H1 (cell line): Measurements from ENCODE around the gene SLIT2. TPM values are rescaled to one million over a fixed set of nuclear protein-coding genes. Genes with fewer than 3 reads are reported as not detected.

Experiments used
- CTCF ChIA-PET: fragments of 300-600 bp; sonication (Branson Sonifier 250); formaldehyde crosslinking; loops from one replicate; lab custom pipeline; 2021; ENCODE audit not compliant: partially characterized antibody; lab: Charles Lee
- POLR2A ChIA-PET: fragments of 300-600 bp; sonication (Branson Sonifier 250); formaldehyde crosslinking; loops from one replicate; lab custom pipeline; 2021; ENCODE audit warnings: inconsistent platforms; ENCODE audit not compliant: partially characterized antibody; lab: Charles Lee
- DNase-seq, 2 experiments: peaks; one replicate each; pipeline versions ENCODE4 v3.0.0 to v3.0.0-alpha.2; 2010 to 2022; ENCODE audit warnings: low spot score in 2 of 2, low read depth in 1 of 2, mixed read lengths in 1 of 2
- FAIRE-seq: peaks from 2 replicates; lab custom pipeline; 2011; peaks lifted over from hg19 to GRCh38; lab: Jason Lieb, UNC
- H2AFZ ChIP-seq: 2 replicates; pipeline ENCODE4 v1.8.1; 2012; ENCODE audit warnings: low read length, inconsistent platforms
- H2AK5ac ChIP-seq: 2 replicates; pipeline ENCODE4 v1.6.1; 2013; ENCODE audit warnings: low read depth, low read length
- H2BK120ac ChIP-seq: replicated peaks from 2 replicates; pipeline ENCODE3; 2013; ENCODE audit warnings: low read depth, low read length, inconsistent platforms
- H2BK12ac ChIP-seq: 2 replicates; pipeline ENCODE4 v1.6.1; 2013; ENCODE audit warnings: low read depth, low read length
- H2BK15ac ChIP-seq: 2 replicates; pipeline ENCODE4 v1.6.1; 2013; ENCODE audit warnings: low read length
- H2BK20ac ChIP-seq: 2 replicates; pipeline ENCODE4 v1.6.1; 2013; ENCODE audit warnings: low read length
- H2BK5ac ChIP-seq: 2 replicates; pipeline ENCODE4 v1.6.1; 2013; ENCODE audit warnings: low read depth, low read length
- H3K14ac ChIP-seq: 2 replicates; pipeline ENCODE4 v1.6.1; 2013; ENCODE audit warnings: inconsistent platforms; ENCODE audit not compliant: insufficient read length
- H3K18ac ChIP-seq: 2 replicates; pipeline ENCODE4 v1.6.1; 2013; ENCODE audit warnings: low read length; ENCODE audit errors: extremely low read depth
- H3K23ac ChIP-seq: 2 replicates; pipeline ENCODE4 v1.6.1; 2013; ENCODE audit warnings: inconsistent platforms; ENCODE audit not compliant: insufficient read length
- H3K23me2 ChIP-seq: 2 replicates; pipeline ENCODE4 v1.6.1; 2013; ENCODE audit warnings: low read depth, low read length
- H3K27ac ChIP-seq: 2 replicates; pipeline ENCODE4 v1.6.1; 2011; ENCODE audit warnings: low read depth, low read length, inconsistent platforms
- H3K27me3 ChIP-seq, 4 experiments: replicated peaks in 1 of 4; 1 replicate in 1 of 4; 2 replicates in 3 of 4; pipeline versions ENCODE4 v1.6.1 to v1.8.1; 2011 to 2013; ENCODE audit warnings: low read length in 3 of 4, mild to moderate bottlenecking in 3 of 4, inconsistent platforms in 2 of 4, mixed read lengths in 2 of 4, moderate library complexity in 1 of 4; ENCODE audit not compliant: control insufficient read depth in 3 of 4, insufficient read depth in 3 of 4; ENCODE audit errors: extremely low read depth in 1 of 4
- H3K36me3 ChIP-seq, 4 experiments: 2 replicates each; pipeline versions ENCODE4 v1.6.1 to v1.8.1; 2011 to 2013; ENCODE audit warnings: mild to moderate bottlenecking in 4 of 4, low read length in 3 of 4, moderate library complexity in 2 of 4, control low read depth in 1 of 4, inconsistent platforms in 1 of 4; ENCODE audit not compliant: insufficient read depth in 4 of 4, control insufficient read depth in 2 of 4
- H3K4ac ChIP-seq: replicated peaks from 2 replicates; pipeline ENCODE3; 2013; ENCODE audit warnings: low read length, low read depth, mixed read lengths, inconsistent platforms; ENCODE audit not compliant: insufficient read length
- H3K4me1 ChIP-seq, 4 experiments: replicated peaks in 1 of 4; 1 replicate in 1 of 4; 2 replicates in 3 of 4; pipeline versions ENCODE4 v1.6.1 to v1.8.1; 2011 to 2013; ENCODE audit warnings: low read length in 3 of 4, inconsistent platforms in 2 of 4, mixed read lengths in 1 of 4; ENCODE audit not compliant: insufficient read depth in 4 of 4, control insufficient read depth in 3 of 4
- H3K4me2 ChIP-seq, 2 experiments: 2 replicates each; pipeline versions ENCODE4 v1.6.1 to v1.8.1; 2011 to 2013; ENCODE audit warnings: low read depth in 2 of 2, low read length in 2 of 2, control low read depth in 1 of 2, inconsistent platforms in 1 of 2, mild to moderate bottlenecking in 1 of 2; ENCODE audit not compliant: insufficient read depth in 1 of 2
- H3K4me3 ChIP-seq, 4 experiments: fragments of 200-600, 300-600 bp in 1 of 4; sonication (generic), shearing (Covaris generic), sonication (Bioruptor Twin) in 1 of 4; 2 replicates each; pipeline versions ENCODE4 v1.5.1 to v1.8.1; 2011 to 2016; ENCODE audit warnings: low read length in 4 of 4, low read depth in 3 of 4, control low read depth in 2 of 4, inconsistent platforms in 2 of 4, mild to moderate bottlenecking in 2 of 4, mixed read lengths in 1 of 4, moderate library complexity in 1 of 4; ENCODE audit not compliant: insufficient read depth in 2 of 4; ENCODE audit errors: extremely low read depth in 1 of 4
- H3K56ac ChIP-seq: replicated peaks from 2 replicates; pipeline ENCODE3; 2013; ENCODE audit warnings: low read depth, mild to moderate bottlenecking, mixed read lengths, low read length, inconsistent platforms; ENCODE audit not compliant: insufficient read length
- H3K79me1 ChIP-seq: 2 replicates; pipeline ENCODE4 v1.6.1; 2013; ENCODE audit warnings: low read depth, low read length, control low read depth
- H3K79me2 ChIP-seq, 2 experiments: 2 replicates each; pipeline versions ENCODE4 v1.6.1 to v1.8.1; 2012 to 2013; ENCODE audit warnings: low read length in 2 of 2, mild to moderate bottlenecking in 2 of 2, inconsistent platforms in 1 of 2; ENCODE audit not compliant: insufficient read depth in 2 of 2, control insufficient read depth in 1 of 2
- H3K9ac ChIP-seq, 4 experiments: replicated peaks in 1 of 4; 1 replicate in 1 of 4; 2 replicates in 3 of 4; pipeline versions ENCODE4 v1.6.1 to v1.8.1; 2011 to 2013; ENCODE audit warnings: low read depth in 3 of 4, low read length in 3 of 4, control low read depth in 2 of 4, mild to moderate bottlenecking in 2 of 4, moderate library complexity in 2 of 4, inconsistent platforms in 1 of 4; ENCODE audit errors: extremely low read depth in 1 of 4
- H3K9me3 ChIP-seq, 2 experiments: 2 replicates each; pipeline versions ENCODE4 v1.6.1 to v1.8.1; 2012 to 2013; ENCODE audit warnings: mild to moderate bottlenecking in 2 of 2, moderate library complexity in 2 of 2, control low read depth in 1 of 2, inconsistent platforms in 1 of 2, low read depth in 1 of 2, low read length in 1 of 2, mixed read lengths in 1 of 2; ENCODE audit not compliant: insufficient read depth in 2 of 2
- H4K20me1 ChIP-seq, 2 experiments: replicated peaks in 1 of 2; 2 replicates each; pipeline versions ENCODE3 to v1.8.1; 2011 to 2013; ENCODE audit warnings: inconsistent platforms in 2 of 2, low read length in 2 of 2, mild to moderate bottlenecking in 1 of 2; ENCODE audit not compliant: insufficient read depth in 2 of 2, control insufficient read depth in 1 of 2
- H4K5ac ChIP-seq: 2 replicates; pipeline ENCODE4 v1.6.1; 2013; ENCODE audit warnings: low read length, low read depth, mixed read lengths, inconsistent platforms; ENCODE audit not compliant: insufficient read length
- H4K8ac ChIP-seq: 2 replicates; pipeline ENCODE4 v1.8.0; 2013; ENCODE audit warnings: mild to moderate bottlenecking, moderate library complexity, low read length, inconsistent platforms; ENCODE audit not compliant: insufficient read depth; ENCODE audit errors: extremely low read depth
- H4K91ac ChIP-seq: replicated peaks from 2 replicates; pipeline ENCODE3; 2013; ENCODE audit warnings: low read length, mixed read lengths, inconsistent platforms; ENCODE audit not compliant: insufficient read length
- EZH2 ChIP-seq: fragments of 200-600 bp; sonication (generic); IDR thresholded peaks from 2 replicates; pipeline ENCODE4 v1.7.1; 2012; ENCODE audit warnings: low read depth, mild to moderate bottlenecking, moderate library complexity, low read length, inconsistent platforms; ENCODE audit not compliant: severe bottlenecking
- FOSL1 ChIP-seq: IDR thresholded peaks from 2 replicates; pipeline ENCODE4 v1.6.1; 2011; ENCODE audit warnings: mild to moderate bottlenecking, low read depth, low read length, moderate library complexity; ENCODE audit not compliant: insufficient read depth
- HDAC6 ChIP-seq: IDR thresholded peaks from one replicate; pipeline ENCODE4 v1.7.1; 2012; ENCODE audit warnings: low read depth, mild to moderate bottlenecking, inconsistent platforms, low read length, moderate library complexity
- KDM1A ChIP-seq: fragments of 200-600, 300-600 bp; sonication (generic); IDR thresholded peaks from 2 replicates; pipeline ENCODE4 v1.7.1; 2016; ENCODE audit warnings: mild to moderate bottlenecking, low read length, borderline replicate concordance
- POLR2AphosphoS5 ChIP-seq: IDR thresholded peaks from 2 replicates; pipeline ENCODE4 v1.6.1; 2011; ENCODE audit warnings: low read depth, low read length
- RNF2 ChIP-seq: fragments of 200-900, 300-1000 bp; sonication (generic); IDR thresholded peaks from 2 replicates; pipeline ENCODE4 v1.7.1; 2016; ENCODE audit warnings: borderline replicate concordance, low read depth, mild to moderate bottlenecking, antibody characterized with exemption, low read length; ENCODE audit not compliant: poor library complexity, severe bottlenecking; ENCODE audit errors: missing control alignments
- RXRA ChIP-seq: IDR thresholded peaks from 2 replicates; pipeline ENCODE4 v1.6.1; 2011; ENCODE audit warnings: low read depth, mild to moderate bottlenecking, low read length, moderate library complexity; ENCODE audit not compliant: insufficient read depth
- SAP30 ChIP-seq: fragments of 300-600 bp; sonication (generic); IDR thresholded peaks from 2 replicates; pipeline ENCODE4 v1.7.1; 2012; ENCODE audit warnings: low read length, moderate library complexity, mild to moderate bottlenecking, inconsistent platforms; ENCODE audit not compliant: insufficient read depth, insufficient replicate concordance
- SUZ12 ChIP-seq: fragments of 200-600 bp; sonication (generic); IDR thresholded peaks from 2 replicates; pipeline ENCODE4 v1.6.1; 2012; ENCODE audit warnings: mild to moderate bottlenecking, inconsistent platforms, low read length, moderate library complexity, mixed read lengths
- TAF1 ChIP-seq: IDR thresholded peaks from 2 replicates; pipeline ENCODE4 v1.6.1; 2011; ENCODE audit warnings: mild to moderate bottlenecking, low read depth, low read length
- polyA plus RNA-seq, 7 experiments: library from polyadenylated mRNA; depleted of rRNA in 3 of 7; stranded (reverse) in 5 of 7; unstranded in 2 of 7; fragments of >200 nt in 5 of 7; fragments of 200-250 nt in 2 of 7; gene quantifications; 1 replicate in 5 of 7; 2 replicates in 1 of 7; 4 replicates in 1 of 7; pipeline versions ENCODE4 v1.2.1 to v1.2.3, GENCODE V29; 2011 to 2013; ENCODE audit warnings: missing spikeins in 2 of 7, mixed read lengths in 2 of 7
- total RNA-seq: library from RNA; stranded (reverse); fragmentation: NEBNext Ultra II Directional; extraction: Animal tissue kit (Norgen Biotek cat#: 25700); gene quantifications from 2 replicates; pipeline ENCODE4 v1.2.1, GENCODE V29; 2021

The SLIT2 gene
- total and polyA plus RNA-seq, 2 of the 8 experiments (the other 6 are each of a cell fraction or from before 2014, with no cell fraction given): 2.0 to 13.7 TPM

GRCh38 chr4:20259707-20260106, 8.0 kb downstream of the SLIT2 start:
- CTCF ChIA-PET: no interaction called here
- H2BK120ac ChIP-seq: no peak overlapping the region
- no peak overlapping the region for H2BK5ac ChIP-seq
- no peak overlapping the region for H3K4ac ChIP-seq
- no peak overlapping the region for H3K23ac ChIP-seq
- no peaks in the 10 kb centered on the region for H3K79me2 ChIP-seq
- no peak overlapping the region for H2BK12ac ChIP-seq
- H3K4me1 ChIP-seq: peaks cover 0 to 6% (median 2%) of the 10 kb centered on the region in 4 experiments; a peak in 2 of 7 replicates
- no peak overlapping the region for H4K8ac ChIP-seq
- no peaks in the 10 kb centered on the region for H3K9me3 ChIP-seq
- H3K36me3 ChIP-seq: no peaks in the 10 kb centered on the region
- H4K5ac ChIP-seq: no peak overlapping the region
- no peak for DNase-seq
- H3K79me1 ChIP-seq: no peaks in the 10 kb centered on the region
- H4K20me1 ChIP-seq: peaks cover under 1 to 6% of the 10 kb centered on the region in 2 experiments
- FAIRE-seq: no peak
- POLR2A ChIA-PET: interaction anchor here (1.6 kb wide), 1 partner anchor 8 kb away, joined by 6 read pairs; the partner anchor contains the start of gene SLIT2
- TF ChIP-seq TAF1: no peak
- TF ChIP-seq KDM1A: no peak
- no peak for TF ChIP-seq RXRA
- TF ChIP-seq HDAC6: no peak
- TF ChIP-seq SAP30: no peak
- no peak for TF ChIP-seq SUZ12
- TF ChIP-seq FOSL1: no peak
- TF ChIP-seq EZH2: no peak
- TF ChIP-seq POLR2AphosphoS5: no peak
- TF ChIP-seq RNF2: no peak
- no peak overlapping the region for H3K18ac ChIP-seq
- peaks cover 4% of the 10 kb centered on the region; the same call in 1 of the 2 replicates for H3K23me2 ChIP-seq
- H2AK5ac ChIP-seq: no peak overlapping the region
- no peak overlapping the region for H2AFZ ChIP-seq
- no peak overlapping the region for H3K14ac ChIP-seq
- no peak overlapping the region for H2BK20ac ChIP-seq
- H3K27me3 ChIP-seq: peaks cover 7 to 18% (median 15%) of the 10 kb centered on the region in 4 experiments
- H3K56ac ChIP-seq: no peak overlapping the region
- H3K4me3 ChIP-seq: no peak overlapping the region
- no peak overlapping the region for H4K91ac ChIP-seq
- no peak overlapping the region for H3K9ac ChIP-seq
- no peak overlapping the region for H3K27ac ChIP-seq
- H2BK15ac ChIP-seq: no peak overlapping the region
- no peak overlapping the region for H3K4me2 ChIP-seq
